Heart right ventricle (tissue), 16 donors: Measurements from ENCODE around the gene NAPB. TPM values are rescaled to one million over a fixed set of nuclear protein-coding genes. Genes with fewer than 3 reads are reported as not detected.

Experiments used
- ATAC-seq, 8 donors: fragments of 200-7000 bp; cut with Tn5 transposase; one replicate each; pipeline ENCODE4 v1.9.1; 2020; ENCODE audit warnings: mild to moderate bottlenecking in 8 of 8, moderate library complexity in 8 of 8, moderate number of reproducible peaks in 1 of 8
- DNase-seq, 2 donors: peaks; one replicate each; pipeline ENCODE4 v3.0.0-alpha.2; 2020
- H3K27ac ChIP-seq, 10 donors: fragments of 200-600 bp; sonication (generic) in 2 of 10; one replicate each; pipeline versions ENCODE4 v1.5.0 to v1.8.0; 2020 to 2022; ENCODE audit warnings: mild to moderate bottlenecking in 3 of 10
- H3K27me3 ChIP-seq, 7 donors: fragments of 200-600 bp; one replicate each; pipeline ENCODE4 v1.8.0; 2021 to 2022; ENCODE audit warnings: mild to moderate bottlenecking in 2 of 7
- H3K36me3 ChIP-seq, 9 donors: fragments of 200-600 bp; sonication (generic) in 1 of 9; one replicate each; pipeline versions ENCODE4 v1.5.0 to v1.8.0; 2020 to 2022; ENCODE audit warnings: mild to moderate bottlenecking in 2 of 9
- H3K4me1 ChIP-seq, 9 donors: fragments of 200-600 bp; sonication (generic) in 1 of 9; one replicate each; pipeline versions ENCODE4 v1.5.0 to v1.8.0; 2020 to 2022; ENCODE audit warnings: mild to moderate bottlenecking in 4 of 9
- H3K4me3 ChIP-seq, 10 donors: fragments of 200-600 bp; sonication (generic) in 2 of 10; one replicate each; pipeline versions ENCODE4 v1.5.0 to v1.8.0; 2020 to 2022; ENCODE audit warnings: mild to moderate bottlenecking in 7 of 10, moderate library complexity in 2 of 10
- H3K9me3 ChIP-seq, 11 donors: fragments of 200-600 bp in 10 of 11; sonication (generic) in 2 of 11; one replicate each; pipeline versions ENCODE4 v1.5.0 to v1.8.0; 2013 to 2022; ENCODE audit warnings: mild to moderate bottlenecking in 2 of 11, control low read depth in 1 of 11, moderate library complexity in 1 of 11
- CTCF ChIP-seq, 9 donors: fragments of 200-600 bp; sonication (generic) in 2 of 9; IDR thresholded peaks; one replicate each; pipeline versions ENCODE4 v1.5.0 to v1.8.0; 2021 to 2022; ENCODE audit warnings: antibody characterized with exemption in 9 of 9, mild to moderate bottlenecking in 5 of 9, moderate library complexity in 1 of 9
- WGBS, 2 donors: extraction: QIAGEN DNeasy Blood & Tissue Kit; methylation state at CpG; one replicate each; pipeline ENCODE4 v1.1.7; 2013; ENCODE audit warnings: inconsistent platforms in 1 of 2; 5-methylcytosine and 5-hydroxymethylcytosine counted together
- intact Hi-C, 10 donors: fragments of 100-400 bp; cut with DNase I; formaldehyde crosslinking; loops; one replicate each; pipeline versions ENCODE4 v1.11.1 to v1.14.2; 2022
- polyA plus RNA-seq, 2 donors: library from polyadenylated mRNA; stranded (reverse); fragments of 200-250 nt; gene quantifications; one replicate each; pipeline ENCODE4 v1.2.3, GENCODE V29; 2013
- total RNA-seq, 10 donors: library from RNA; stranded (reverse); fragmentation: NEBNext Ultra II Directional in 3 of 10; extraction: Animal tissue kit (Norgen Biotek cat#: 25700) in 3 of 10; gene quantifications; one replicate each; pipeline versions ENCODE4 v1.2.1 to v1.2.4, GENCODE V29; 2021 to 2023
- donor health status: Arrhythmogenic right ventricular cardiomyopathy.
- donor health status: ischemic (EF 13 %, LVEDD 7.1; RV severe dilation, severe dysfunction).
- donor health status: healthy with polysubstance abuse.
- donor health status: DM: no; HTN: yes; CAD: no.
- donor health status: DM: no; HTN: no; CAD: no.
- donor health status: ischemic (EF 25% LVEDD 6.9; RV normal size, moderate dysfunction).
- donor health status: ischemic (EF 25% LVEDD 5.7; RV mildly dilated, moderate dysfunction).
- donor health status: healthy.
- donor health status: DM: yes; HTN: yes; CAD: no.
- donor health status: Ischemic cardiomyopathy.
- donor health status: ischemic (EF 35%, LVEDD 5.7; RV mildly dilated, moderate dysfunction).
- donor health status: nonischemic (EF 11% LVEDD 7.7; RV severe dilation, severe dysfunction).
- donor health status: DM: yes; HTN: yes; CAD: no.
- donor health status: PGD.
- donor health status: ischemic (EF 29% LVEDD 5.4; RV normal size, mild dysfunction).
- donor health status: nonischemic (EF 23%, LVEDD 6.1; RV moderate dilation, normal function).

NAPB gene
- total and polyA plus RNA-seq, 12 donors: 2.1 to 7.2 (median 5.9) TPM

GRCh38 chr20:23409800-23410199 is 11.5 kb downstream of the NAPB start:
- ATAC-seq: no peak
- H3K27ac ChIP-seq: no peak overlapping the region
- WGBS, 2 donors: 64 to 85% methylated on average over 3 of the region's 3 CpGs
- intact Hi-C loops: loop anchor here in 4 of 10 donors (5.0 to 10.0 kb wide), 3 partner anchors 42 to 1635 kb away; partner anchors contain the start of gene GZF1 (in 2 of the 4)
- no peak overlapping the region for H3K4me3 ChIP-seq
- H3K4me1 ChIP-seq: peaks cover 0 to 73% (median 42%) of the 10 kb centered on the region in 9 donors
- no peak for DNase-seq
- peaks cover 0 to 3% (median 0%) of the 10 kb centered on the region in 11 donors for H3K9me3 ChIP-seq
- TF ChIP-seq CTCF (IDR thresholded peaks at IDR 0.05): no peak
- H3K27me3 ChIP-seq: no peaks in the 10 kb centered on the region
- H3K36me3 ChIP-seq: no peaks in the 10 kb centered on the region

GRCh38 chr20:23408957-23409356 is 12.3 kb downstream of the NAPB start:
- Histone ChIP-seq H3K9me3 (peaks cover 0 to 3% (median 0%) of the 10 kb centered on the region in 11 donors), H3K27ac (no peak overlapping the region), H3K36me3 (no peaks in the 10 kb centered on the region), H3K27me3 (no peaks in the 10 kb centered on the region), H3K4me3 (no peak overlapping the region), H3K4me1 (peaks cover 0 to 71% (median 50%) of the 10 kb centered on the region in 9 donors)
- intact Hi-C loops: loop anchor here in 1 of 10 donors (5.0 kb wide), 1 partner anchor 42 kb away; no protein-coding TSS in a partner anchor
- 87 to 89% methylated on average over 2 of the region's 2 CpGs for WGBS, 2 donors
- DNase-seq (no peak), ATAC-seq (peak in 3 of 8 donors; percentile 37 to 52 (median 51))
- no peak for TF ChIP-seq CTCF (IDR thresholded peaks at IDR 0.05)

- no peak overlapping the region for H3K27ac ChIP-seq
- no peak for DNase-seq
- peaks cover 0 to 69% (median 56%) of the 10 kb centered on the region in 9 donors for H3K4me1 ChIP-seq
- no peak for ATAC-seq
- no peak for TF ChIP-seq CTCF (IDR thresholded peaks at IDR 0.05)
- 77% methylated on average over 2 of the region's 2 CpGs for WGBS, 2 donors
- no peaks in the 10 kb centered on the region for H3K36me3 ChIP-seq
- intact Hi-C loops: loop anchor here in 1 of 10 donors (5.0 kb wide), 1 partner anchor 41 kb away; no protein-coding TSS in a partner anchor
- no peak overlapping the region for H3K4me3 ChIP-seq
- no peaks in the 10 kb centered on the region for H3K27me3 ChIP-seq
- H3K9me3 ChIP-seq: no peaks in the 10 kb centered on the region
Observed at GRCh38 chr20:23407781-23408464, 13.4 kb downstream of the NAPB start.

- DNase-seq (no peak), ATAC-seq (no peak)
- intact Hi-C loops: loop anchor here in 1 of 10 donors (5.0 kb wide), 1 partner anchor 40 kb away; no protein-coding TSS in a partner anchor
- Histone ChIP-seq H3K27me3 (no peaks in the 10 kb centered on the region), H3K9me3 (no peaks in the 10 kb centered on the region), H3K4me1 (peaks cover 0 to 61% (median 47%) of the 10 kb centered on the region in 9 donors), H3K36me3 (peaks cover 0 to 10% (median 0%) of the 10 kb centered on the region in 9 donors), H3K4me3 (no peak overlapping the region), H3K27ac (no peak overlapping the region)
- no peak for TF ChIP-seq CTCF (IDR thresholded peaks at IDR 0.05)
- WGBS, 2 donors: 98% methylated on average over 1 of the region's 1 CpG
Observed at GRCh38 chr20:23406880-23407279, 14.4 kb downstream of the NAPB start.
